ENCODE data around the gene A4GNT.

A4GNT gene

GRCh38 chr3:138135833-138136194 lies 3.6 kb upstream of the A4GNT start:
- H3K4me3 ChIP-seq (ENCODE audit: low read depth, low read length): no peak overlapping the region
- TF ChIP-seq CTCF (conservative IDR thresholded peaks at IDR 0.05; ENCODE audit: low read depth, low read length): no peak

GRCh38 chr3:138135146-138135832 lies 3.1 kb upstream of the A4GNT start:
- no peak for TF ChIP-seq CTCF (conservative IDR thresholded peaks at IDR 0.05; ENCODE audit: low read depth, low read length)
- no peak for DNase-seq (ENCODE audit: low read depth)

More at GRCh38 chr3:138135833-138136194, 3.6 kb upstream of the A4GNT start:
- DNase-seq (ENCODE audit: low read depth): no peak

GRCh38 chr3:138127636-138128365 lies 4.4 kb downstream of the A4GNT start:
- no peak for DNase-seq (ENCODE audit: low read depth)
- H3K4me3 ChIP-seq (ENCODE audit: low read depth, low read length): no peak overlapping the region
- no peak for TF ChIP-seq CTCF (conservative IDR thresholded peaks at IDR 0.05; ENCODE audit: low read depth, low read length)

More at GRCh38 chr3:138135146-138135832, 3.1 kb upstream of the A4GNT start:
- H3K4me3 ChIP-seq (ENCODE audit: low read depth, low read length): no peak overlapping the region

- DNase-seq (ENCODE audit: low read depth): peak; percentile 56
- TF ChIP-seq CTCF (conservative IDR thresholded peaks at IDR 0.05; ENCODE audit: low read depth, low read length): no peak
- no peak overlapping the region for H3K4me3 ChIP-seq (ENCODE audit: low read depth, low read length)
Measured at GRCh38 chr3:138125548-138126221, 6.5 kb downstream of the A4GNT start.

- TF ChIP-seq CTCF (conservative IDR thresholded peaks at IDR 0.05; ENCODE audit: low read depth, low read length): no peak
- no peak overlapping the region for H3K4me3 ChIP-seq (ENCODE audit: low read depth, low read length)
- peak; percentile 75 for DNase-seq (ENCODE audit: low read depth)
Measured at GRCh38 chr3:138124706-138125355, 7.4 kb downstream of the A4GNT start.

- no peak for DNase-seq (ENCODE audit: low read depth)
Measured at GRCh38 chr3:138124188-138124587, 8.0 kb downstream of the A4GNT start.

More at GRCh38 chr3:138124188-138124587, 8.0 kb downstream of the A4GNT start:
- H3K4me3 ChIP-seq (ENCODE audit: low read depth, low read length): no peak overlapping the region
- no peak for TF ChIP-seq CTCF (conservative IDR thresholded peaks at IDR 0.05; ENCODE audit: low read depth, low read length)
